GM18511 (cell line): ENCODE measurements around the gene CRMP1.
"Not testable (repeated sequence)": the region's sequence is repeated elsewhere in the genome, so short reads cannot be mapped to it uniquely, and the experiment has no call there.

Source experiments
- ATAC-seq: cut with Tn5 transposase; IDR thresholded peaks from one replicate; pipeline ENCODE4 v1.9.1; 2021; ENCODE audit warnings: mild to moderate bottlenecking, moderate library complexity; ENCODE audit not compliant: unreplicated experiment

Gene CRMP1

GRCh38 chr4:5825321-5826041 lies 67.4 kb downstream of the CRMP1 start:
- ATAC-seq, result no peak

GRCh38 chr4:5824635-5825034 lies 68.3 kb downstream of the CRMP1 start:
- ATAC-seq, result no peak

GRCh38 chr4:5824227-5824626 lies 68.7 kb downstream of the CRMP1 start:
- ATAC-seq, result no peak

GRCh38 chr4:5823542-5824211 lies 69.2 kb downstream of the CRMP1 start:
- ATAC-seq, result no peak

GRCh38 chr4:5822619-5823018 lies 70.3 kb downstream of the CRMP1 start:
- no peak for ATAC-seq

- ATAC-seq, result no peak
These were observed 71.1 kb downstream of the CRMP1 start for GRCh38 chr4:5821665-5822358.

- ATAC-seq, result no peak
These were observed 76.0 kb downstream of the CRMP1 start for GRCh38 chr4:5816851-5817375.

- no peak for ATAC-seq
These were observed 76.8 kb downstream of the CRMP1 start for GRCh38 chr4:5816101-5816500.

GRCh38 chr4:5815641-5816040 lies 77.2 kb downstream of the CRMP1 start:
- no peak for ATAC-seq

- ATAC-seq, result no peak
These were observed 78.5 kb downstream of the CRMP1 start for GRCh38 chr4:5814421-5814820.

GRCh38 chr4:5813882-5814255 lies 79.0 kb downstream of the CRMP1 start:
- ATAC-seq, result no peak

GRCh38 chr4:5812506-5813229 lies 80.2 kb downstream of the CRMP1 start:
- peak; percentile 81 for ATAC-seq

- not testable (repeated sequence) for ATAC-seq
These were observed 80.8 kb downstream of the CRMP1 start for GRCh38 chr4:5812057-5812456.

- no peak for ATAC-seq
These were observed 82.0 kb downstream of the CRMP1 start for GRCh38 chr4:5810770-5811430.

- ATAC-seq, result no peak
These were observed 82.7 kb downstream of the CRMP1 start for GRCh38 chr4:5810151-5810550.

- no peak for ATAC-seq
These were observed 83.6 kb downstream of the CRMP1 start for GRCh38 chr4:5809216-5809776.

GRCh38 chr4:5808081-5808741 lies 84.7 kb downstream of the CRMP1 start:
- ATAC-seq, result no peak

- no peak for ATAC-seq
These were observed 87.6 kb downstream of the CRMP1 start for GRCh38 chr4:5805270-5805669.

GRCh38 chr4:5804656-5805055 lies 88.2 kb downstream of the CRMP1 start:
- ATAC-seq, result no peak

- ATAC-seq, result no peak
These were observed 90.3 kb downstream of the CRMP1 start for GRCh38 chr4:5802565-5802964.
